OCI-LY3 (cell line): Measurements from ENCODE around the gene AFAP1.

Experiments used
- EZH2phosphoT487 ChIP-seq: fragments of 200-600 bp; shearing (Covaris generic); IDR thresholded peaks from 2 replicates; pipeline ENCODE4 v1.6.1; 2018; ENCODE audit warnings: antibody characterized with exemption, mixed run types, low read depth
- TF ChIP-seq, protein P1 (sequence below): fragments of 200-600, 300-600 bp; sonication (generic); IDR thresholded peaks from 2 replicates; pipeline ENCODE4 v1.5.1; 2014; ENCODE audit warnings: antibody characterized with exemption, low read length, low read depth

DNA sequence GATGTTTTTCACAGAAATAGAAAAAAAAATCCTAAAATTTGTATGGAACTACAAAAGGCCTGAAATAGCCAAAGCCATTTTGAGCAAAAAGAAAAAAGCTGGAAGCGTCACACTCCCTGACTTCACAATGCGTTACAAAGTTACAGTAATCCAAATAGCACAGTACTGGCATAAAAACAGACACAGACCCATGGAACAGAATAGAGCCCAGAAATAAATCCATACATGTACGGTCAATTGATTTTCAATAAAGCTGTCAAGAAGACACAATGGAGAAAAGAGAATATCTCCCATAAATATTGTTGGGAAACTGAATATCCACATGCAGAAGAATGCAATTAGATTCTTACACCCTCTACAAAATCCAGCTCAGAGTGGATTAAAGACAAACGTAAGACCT, 208.2 kb downstream of the AFAP1 start:
- TF ChIP-seq, protein P1, sequence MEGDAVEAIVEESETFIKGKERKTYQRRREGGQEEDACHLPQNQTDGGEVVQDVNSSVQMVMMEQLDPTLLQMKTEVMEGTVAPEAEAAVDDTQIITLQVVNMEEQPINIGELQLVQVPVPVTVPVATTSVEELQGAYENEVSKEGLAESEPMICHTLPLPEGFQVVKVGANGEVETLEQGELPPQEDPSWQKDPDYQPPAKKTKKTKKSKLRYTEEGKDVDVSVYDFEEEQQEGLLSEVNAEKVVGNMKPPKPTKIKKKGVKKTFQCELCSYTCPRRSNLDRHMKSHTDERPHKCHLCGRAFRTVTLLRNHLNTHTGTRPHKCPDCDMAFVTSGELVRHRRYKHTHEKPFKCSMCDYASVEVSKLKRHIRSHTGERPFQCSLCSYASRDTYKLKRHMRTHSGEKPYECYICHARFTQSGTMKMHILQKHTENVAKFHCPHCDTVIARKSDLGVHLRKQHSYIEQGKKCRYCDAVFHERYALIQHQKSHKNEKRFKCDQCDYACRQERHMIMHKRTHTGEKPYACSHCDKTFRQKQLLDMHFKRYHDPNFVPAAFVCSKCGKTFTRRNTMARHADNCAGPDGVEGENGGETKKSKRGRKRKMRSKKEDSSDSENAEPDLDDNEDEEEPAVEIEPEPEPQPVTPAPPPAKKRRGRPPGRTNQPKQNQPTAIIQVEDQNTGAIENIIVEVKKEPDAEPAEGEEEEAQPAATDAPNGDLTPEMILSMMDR = no peak
- TF ChIP-seq EZH2phosphoT487 = no peak
